B cell (primary cell): ENCODE results near the gene KRTAP21-2. TPM values are rescaled to one million over a fixed set of nuclear protein-coding genes. Genes with fewer than 3 reads are reported as not detected.

Source experiments
- ATAC-seq: fragments of 200-7000 bp; cut with Tn5 transposase; one replicate; pipeline ENCODE4 v1.10.0; 2021; ENCODE audit warnings: low read depth, mild to moderate bottlenecking, moderate number of reproducible peaks, moderate library complexity
- CTCF ChIA-PET: fragments of 350-600 bp; sonication (Branson Sonifier 250); formaldehyde crosslinking; loops from one replicate; lab custom pipeline; 2021; ENCODE audit warnings: antibody characterized with exemption, inconsistent platforms; lab: Charles Lee
- POLR2A ChIA-PET: fragments of 350-600 bp; sonication (Branson Sonifier 250); formaldehyde crosslinking; loops from one replicate; lab custom pipeline; 2021; ENCODE audit warnings: antibody characterized with exemption; lab: Charles Lee
- DNase-seq: peaks from one replicate; pipeline ENCODE4 v3.0.0; 2013
- H2AFZ ChIP-seq: 2 replicates; pipeline ENCODE4 v1.6.1; 2012; ENCODE audit warnings: mild to moderate bottlenecking, low read depth, low read length; ENCODE audit not compliant: insufficient read depth, poor library complexity, severe bottlenecking
- H3K27ac ChIP-seq, 2 donors: 1 replicate in 1 of 2; 2 replicates in 1 of 2; pipeline ENCODE4 v1.5.1; 2012 to 2013; ENCODE audit warnings: low read length in 2 of 2, mild to moderate bottlenecking in 2 of 2, moderate library complexity in 1 of 2
- H3K27me3 ChIP-seq, 4 experiments: fragments of 200-600 bp in 1 of 4; sonication (generic) in 1 of 4; replicated peaks in 1 of 4; 1 replicate in 2 of 4; 2 replicates in 2 of 4; pipeline versions ENCODE4 v1.6.1 to v1.7.0; 2013 to 2016; ENCODE audit warnings: low read length in 3 of 4, mild to moderate bottlenecking in 2 of 4, mixed read lengths in 1 of 4, moderate library complexity in 1 of 4; ENCODE audit not compliant: insufficient read depth in 4 of 4, control insufficient read depth in 3 of 4; ENCODE audit errors: control extremely low read depth in 1 of 4
- H3K36me3 ChIP-seq, 2 experiments: replicated peaks in 1 of 2; 1 replicate in 1 of 2; 2 replicates in 1 of 2; pipeline versions ENCODE4 v1.6.1 to v1.7.1; 2013; ENCODE audit warnings: low read length in 1 of 2; ENCODE audit not compliant: insufficient read depth in 2 of 2, control insufficient read depth in 1 of 2; ENCODE audit errors: control extremely low read depth in 1 of 2, extremely low read depth in 1 of 2
- H3K4me1 ChIP-seq, 2 donors: fragments of 200-600 bp in 1 of 2; sonication (generic) in 1 of 2; 1 replicate in 1 of 2; 2 replicates in 1 of 2; pipeline versions ENCODE4 v1.5.1 to v1.6.1; 2013 to 2017; ENCODE audit warnings: low read length in 2 of 2; ENCODE audit not compliant: control insufficient read depth in 2 of 2, insufficient read depth in 2 of 2
- H3K4me2 ChIP-seq: replicated peaks from 2 replicates; pipeline ENCODE3; 2012; ENCODE audit warnings: mild to moderate bottlenecking, low read depth, low read length; ENCODE audit not compliant: poor library complexity, severe bottlenecking
- H3K4me3 ChIP-seq, 5 experiments: fragments of 200-600 bp in 1 of 5; sonication (generic) in 1 of 5; 1 replicate in 3 of 5; 2 replicates in 2 of 5; pipeline versions ENCODE4 v1.5.1 to v1.7.0; 2011 to 2016; ENCODE audit warnings: low read length in 4 of 5, mild to moderate bottlenecking in 4 of 5, low read depth in 2 of 5, control low read depth in 1 of 5, moderate library complexity in 1 of 5; ENCODE audit not compliant: insufficient read depth in 1 of 5; ENCODE audit errors: control extremely low read depth in 1 of 5, extremely low read depth in 1 of 5
- H3K79me2 ChIP-seq: fragments of 200-600 bp; sonication (generic); one replicate; pipeline ENCODE4 v1.6.0; 2016; ENCODE audit warnings: low read length; ENCODE audit not compliant: control insufficient read depth, insufficient read depth
- H3K9ac ChIP-seq: fragments of 200-600 bp; sonication (generic); 2 replicates; pipeline ENCODE4 v1.6.1; 2017; ENCODE audit warnings: mild to moderate bottlenecking, low read length, moderate library complexity
- H3K9me3 ChIP-seq, 3 donors: one replicate each; pipeline versions ENCODE4 v1.6.1 to v1.7.1; 2013; ENCODE audit warnings: low read length in 2 of 3; ENCODE audit not compliant: control insufficient read depth in 2 of 3, insufficient read depth in 1 of 3; ENCODE audit errors: control extremely low read depth in 1 of 3
- H4K20me1 ChIP-seq: 2 replicates; pipeline ENCODE4 v1.6.0; 2012; ENCODE audit warnings: mild to moderate bottlenecking, low read length; ENCODE audit not compliant: insufficient read depth, control insufficient read depth, poor library complexity, severe bottlenecking
- H3K27ac Mint-ChIP-seq: one replicate; pipeline ENCODE4 v1.8.0; 2021; ENCODE audit warnings: mixed read lengths
- H3K27me3 Mint-ChIP-seq: one replicate; pipeline ENCODE4 v1.8.0; 2021; ENCODE audit warnings: mixed read lengths
- H3K4me1 Mint-ChIP-seq: one replicate; pipeline ENCODE4 v1.8.0; 2021; ENCODE audit warnings: mixed read lengths
- H3K4me3 Mint-ChIP-seq: one replicate; pipeline ENCODE4 v1.8.0; 2021; ENCODE audit warnings: mixed read lengths
- H3K9me3 Mint-ChIP-seq: one replicate; pipeline ENCODE4 v1.8.0; 2022; ENCODE audit warnings: mixed read lengths; ENCODE audit not compliant: insufficient read depth
- EZH2 ChIP-seq: IDR thresholded peaks from 2 replicates; pipeline ENCODE4 v1.6.1; 2012; ENCODE audit warnings: borderline replicate concordance, low read depth, mild to moderate bottlenecking, moderate library complexity, low read length; ENCODE audit not compliant: insufficient read depth, poor library complexity, severe bottlenecking
- WGBS: methylation state at CpG from one replicate; pipeline ENCODE4 v1.1.5; 2013; ENCODE audit warnings: missing lambda C conversion rate; ENCODE audit not compliant: insufficient coverage; 5-methylcytosine and 5-hydroxymethylcytosine counted together
- intact Hi-C: fragments of 100-400 bp; cut with micrococcal nuclease; formaldehyde crosslinking; loops from one replicate; pipeline ENCODE4 v1.10.0; 2022
- polyA plus RNA-seq: library from polyadenylated mRNA; depleted of rRNA; stranded (reverse); fragments of >200 nt; gene quantifications from 2 replicates; pipeline ENCODE4 v1.2.3, GENCODE V29; 2012
- total RNA-seq, 2 donors: library from RNA; stranded (reverse); fragments of 120-200 nt in 1 of 2; gene quantifications; 1 replicate in 1 of 2; 2 replicates in 1 of 2; pipeline versions ENCODE4 v1.2.3 to v1.2.4, GENCODE V29; 2013 to 2022
- TF ChIP-seq, protein P1 (sequence below): fragments of 200-600 bp; IDR thresholded peaks from one replicate; pipeline ENCODE4 v1.8.0; 2022; ENCODE audit warnings: antibody characterized with exemption, mild to moderate bottlenecking

Gene KRTAP21-2
- total and polyA plus RNA-seq, 2 donors (not counting 1 experiment from before 2014, with no cell fraction given): not detected

DNA sequence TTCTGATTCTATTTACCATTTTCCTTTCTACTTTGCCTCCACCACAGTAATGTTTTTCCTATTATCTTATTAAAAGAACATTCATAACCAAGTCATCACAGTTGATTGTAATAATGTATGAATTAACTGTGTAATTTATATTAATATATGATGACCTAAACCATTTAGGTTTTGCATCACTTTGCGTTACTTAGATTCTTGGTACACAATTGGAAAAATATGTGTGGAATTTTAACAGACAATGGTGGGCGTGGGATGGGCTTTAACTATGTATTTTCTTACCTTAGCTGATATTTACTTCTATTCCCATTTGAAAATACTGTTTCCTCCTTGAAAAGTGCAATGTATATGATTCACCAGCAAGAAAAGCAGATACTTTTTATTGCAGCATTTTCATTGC, 32.1 kb downstream of the KRTAP21-2 start:
- Histone ChIP-seq H4K20me1 (no peaks in the 10 kb centered on the region), H2AFZ (no peak overlapping the region), H3K36me3 (no peaks in the 10 kb centered on the region), H3K79me2 (no peaks in the 10 kb centered on the region), H3K27me3 (no peaks in the 10 kb centered on the region), H3K4me3 (no peak overlapping the region), H3K4me1 (no peaks in the 10 kb centered on the region), H3K4me2 (no peak overlapping the region), H3K27ac (no peak overlapping the region), H3K9me3 (no peaks in the 10 kb centered on the region), H3K9ac (no peak overlapping the region)
- ChIA-PET CTCF (no interaction called here), POLR2A (no interaction called here)
- Mint-ChIP-seq H3K27ac (no peak overlapping the region), H3K27me3 (no peaks in the 10 kb centered on the region), H3K4me3 (no peak overlapping the region), H3K9me3 (peaks cover 6% of the 10 kb centered on the region), H3K4me1 (no peaks in the 10 kb centered on the region)
- TF ChIP-seq EZH2: no peak
- intact Hi-C loops: no loop called here
- no peak for ATAC-seq
- DNase-seq: no peak
- WGBS: no CpG with 5 or more reads among the region's 2 CpGs

DNA sequence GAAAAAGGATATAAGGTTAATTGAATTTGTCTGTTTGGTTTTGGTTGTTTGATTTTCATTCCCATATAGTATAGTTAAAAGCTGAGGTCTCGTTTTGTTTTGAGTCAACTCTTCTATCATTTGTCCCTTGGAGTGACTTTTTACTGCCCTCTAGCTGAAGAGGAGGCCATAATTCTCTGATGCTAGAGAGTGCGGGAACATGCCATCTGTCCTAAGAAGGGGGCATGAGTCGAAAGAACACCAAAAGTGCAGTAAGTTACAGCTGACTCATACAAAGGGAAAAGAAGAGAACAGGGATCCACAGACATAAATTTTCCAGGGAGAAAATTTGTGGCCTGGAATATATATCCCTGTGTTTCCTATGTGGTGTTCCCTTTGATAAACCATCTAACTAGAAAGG, 32.6 kb downstream of the KRTAP21-2 start:
- ATAC-seq (no peak), DNase-seq (no peak)
- no peaks in the 10 kb centered on the region for H3K79me2 ChIP-seq
- Mint-ChIP-seq H3K4me3 (no peak overlapping the region), H3K4me1 (no peaks in the 10 kb centered on the region), H3K9me3 (peaks cover 6% of the 10 kb centered on the region), H3K27ac (no peak overlapping the region), H3K27me3 (no peaks in the 10 kb centered on the region)
- TF ChIP-seq, protein P1, sequence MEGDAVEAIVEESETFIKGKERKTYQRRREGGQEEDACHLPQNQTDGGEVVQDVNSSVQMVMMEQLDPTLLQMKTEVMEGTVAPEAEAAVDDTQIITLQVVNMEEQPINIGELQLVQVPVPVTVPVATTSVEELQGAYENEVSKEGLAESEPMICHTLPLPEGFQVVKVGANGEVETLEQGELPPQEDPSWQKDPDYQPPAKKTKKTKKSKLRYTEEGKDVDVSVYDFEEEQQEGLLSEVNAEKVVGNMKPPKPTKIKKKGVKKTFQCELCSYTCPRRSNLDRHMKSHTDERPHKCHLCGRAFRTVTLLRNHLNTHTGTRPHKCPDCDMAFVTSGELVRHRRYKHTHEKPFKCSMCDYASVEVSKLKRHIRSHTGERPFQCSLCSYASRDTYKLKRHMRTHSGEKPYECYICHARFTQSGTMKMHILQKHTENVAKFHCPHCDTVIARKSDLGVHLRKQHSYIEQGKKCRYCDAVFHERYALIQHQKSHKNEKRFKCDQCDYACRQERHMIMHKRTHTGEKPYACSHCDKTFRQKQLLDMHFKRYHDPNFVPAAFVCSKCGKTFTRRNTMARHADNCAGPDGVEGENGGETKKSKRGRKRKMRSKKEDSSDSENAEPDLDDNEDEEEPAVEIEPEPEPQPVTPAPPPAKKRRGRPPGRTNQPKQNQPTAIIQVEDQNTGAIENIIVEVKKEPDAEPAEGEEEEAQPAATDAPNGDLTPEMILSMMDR: no peak
- TF ChIP-seq EZH2: no peak
- no peak overlapping the region for H2AFZ ChIP-seq
- H3K27ac ChIP-seq: no peak overlapping the region
- H3K9ac ChIP-seq: no peak overlapping the region
- intact Hi-C loops: no loop called here
- no peaks in the 10 kb centered on the region for H3K9me3 ChIP-seq
- POLR2A ChIA-PET: no interaction called here
- H3K4me2 ChIP-seq: no peak overlapping the region
- CTCF ChIA-PET: no interaction called here
- WGBS: no CpG with 5 or more reads among the region's 3 CpGs
- no peaks in the 10 kb centered on the region for H3K27me3 ChIP-seq
- H3K4me1 ChIP-seq: no peaks in the 10 kb centered on the region
- H3K4me3 ChIP-seq: no peak overlapping the region
- no peaks in the 10 kb centered on the region for H3K36me3 ChIP-seq
- no peaks in the 10 kb centered on the region for H4K20me1 ChIP-seq
